NCI-H460 (cell line): ENCODE measurements around the gene ADM2. TPM values are rescaled to one million over a fixed set of nuclear protein-coding genes. Genes with fewer than 3 reads are reported as not detected.
A peak's percentile ranks its signal among the peaks of the same experiment; 100 is the strongest.

Source experiments
- DNase-seq: peaks from one replicate; pipeline ENCODE4 v3.0.0-alpha.2; 2016; ENCODE audit warnings: low read depth; ENCODE audit errors: extremely low read depth
- total RNA-seq: library from RNA; depleted of rRNA; stranded (reverse); fragments of >200 nt; shearing (Covaris generic); gene quantifications from 2 replicates; pipeline ENCODE4 v1.2.3, GENCODE V29; 2014

ADM2 gene
- total RNA-seq, 1 experiment from 2014 or later = 9.2 TPM

DNA sequence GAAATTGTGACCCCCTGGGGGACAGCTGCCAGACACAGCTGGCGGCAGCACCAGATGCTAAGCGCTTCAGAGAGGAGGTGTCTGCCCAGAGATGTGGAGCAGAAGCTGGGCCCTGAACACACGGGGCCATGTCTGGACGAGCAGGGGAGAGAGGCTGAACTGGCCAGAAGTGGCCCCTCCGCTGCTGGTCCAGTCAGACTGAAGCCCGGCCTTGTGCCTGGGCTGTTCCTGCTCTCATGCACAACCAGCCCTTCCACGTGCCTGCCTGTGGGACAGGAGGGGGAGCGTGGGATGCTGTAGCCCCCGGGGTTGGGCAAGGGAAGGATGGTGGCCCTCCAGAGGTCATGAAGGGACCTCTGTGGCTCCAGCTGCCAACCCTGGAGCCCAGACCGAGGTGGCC, 1.8 kb downstream of the ADM2 start:
- DNase-seq = no peak

DNA sequence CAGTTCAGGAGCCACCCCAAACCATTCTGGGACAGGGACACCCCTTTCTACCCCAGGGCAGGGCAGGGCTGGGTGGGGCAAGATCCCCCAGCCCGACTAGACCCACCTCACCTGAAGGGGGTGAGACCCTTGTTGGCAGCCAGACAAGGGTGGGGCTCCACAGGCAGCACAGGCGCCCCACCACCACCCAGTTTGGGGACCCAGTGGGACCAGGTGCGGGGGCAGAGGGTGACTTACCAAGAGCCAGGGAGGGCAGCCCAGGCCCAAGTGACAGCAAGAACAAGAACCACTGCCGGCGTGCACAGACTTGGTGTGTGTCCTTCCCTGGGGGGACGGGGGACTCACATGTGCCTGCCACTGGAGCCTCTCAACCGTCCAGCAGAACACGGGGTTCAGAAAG, 2.2 kb downstream of the ADM2 start:
- no peak for DNase-seq

DNA sequence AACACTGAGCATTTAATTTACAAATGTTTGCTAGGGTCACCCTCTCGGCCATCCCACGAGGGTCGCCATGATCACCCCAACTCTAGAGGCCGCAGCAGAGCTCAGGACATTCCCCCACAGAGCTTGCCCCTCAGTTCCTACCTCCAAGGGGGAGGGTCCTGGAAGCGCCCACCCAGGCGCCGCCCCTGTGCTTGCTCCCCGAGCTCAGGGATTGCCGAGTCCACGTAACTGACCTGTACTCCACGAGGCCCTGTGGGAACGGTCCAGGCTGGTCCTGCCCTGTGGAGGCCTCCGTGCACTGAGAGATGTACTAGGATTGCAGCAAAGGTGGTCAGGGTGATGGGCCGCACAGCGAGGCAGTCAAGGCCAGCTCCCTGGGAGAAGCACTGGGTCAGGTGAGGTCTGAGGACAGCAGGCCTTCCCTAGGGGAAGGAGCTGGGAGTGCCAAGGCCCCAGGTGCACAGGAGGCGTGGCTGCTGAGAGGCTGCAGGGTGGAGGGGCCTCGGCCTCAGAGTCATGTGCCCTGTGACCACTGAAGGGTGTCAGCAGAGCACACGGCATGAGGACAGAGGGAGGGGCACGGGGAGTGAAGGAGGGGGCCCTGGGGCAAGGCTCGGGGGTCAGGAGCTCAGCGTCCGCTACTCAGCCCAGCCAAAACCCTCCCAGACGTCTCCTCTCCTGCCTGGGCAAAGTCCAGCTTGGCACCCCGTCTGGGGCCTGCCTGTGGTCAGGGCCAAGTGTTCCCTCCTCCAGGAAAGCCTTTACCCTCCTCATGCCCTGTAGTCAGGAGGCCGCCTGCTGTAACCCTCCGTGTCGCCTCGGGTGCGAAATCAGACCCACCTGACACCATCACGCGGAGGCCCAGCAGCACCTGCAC, 2.9 kb downstream of the ADM2 start:
- DNase-seq = no peak

GRCh38 chr22:50485221-50486131, 4.1 kb downstream of the ADM2 start:
- DNase-seq = no peak

DNA sequence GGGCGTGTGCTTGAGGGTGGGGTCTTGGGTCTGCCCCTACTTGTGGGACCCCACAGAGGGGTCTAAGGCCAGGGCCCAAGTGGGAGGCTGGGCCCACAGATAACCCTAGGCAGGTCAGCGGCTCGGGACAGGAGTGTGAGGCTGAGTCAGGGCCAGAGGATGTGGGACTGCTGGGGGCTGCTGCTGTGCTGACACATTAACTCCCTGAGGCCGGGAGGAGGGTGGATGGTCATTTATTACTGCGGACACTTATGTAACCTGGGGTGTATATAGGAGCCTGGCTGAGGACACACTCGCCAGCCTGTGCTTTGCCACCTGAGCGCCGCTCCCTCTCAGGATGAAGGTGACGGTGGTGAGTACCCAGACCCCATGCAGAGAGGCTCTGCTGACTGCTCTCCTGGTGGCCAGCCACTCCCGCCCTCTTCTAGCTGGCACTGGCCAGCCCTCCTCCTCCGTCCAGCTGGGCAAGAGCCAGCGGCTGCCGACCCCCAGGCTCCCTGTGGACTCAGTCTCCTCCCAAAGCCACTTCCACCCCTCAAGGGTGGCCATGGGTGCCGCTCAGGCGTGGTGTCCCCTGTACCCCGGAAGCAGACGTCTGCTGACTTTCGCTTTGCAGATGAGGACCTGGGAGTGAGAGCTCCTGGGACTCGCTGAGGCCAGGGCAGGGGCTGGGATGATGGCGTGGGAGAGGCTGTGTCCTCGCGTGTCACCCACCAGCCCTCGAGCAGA, 5.4 kb downstream of the ADM2 start, which contains the start of gene MIOX:
MIOX (plus strand) TSS at position 299 of the 729 bp plus-strand sequence; CDS start at position 338, 39 bp downstream.
- no peak for DNase-seq

- no peak for DNase-seq
These were observed 6.1 kb downstream of the ADM2 start for GRCh38 chr22:50487290-50488005.

DNA sequence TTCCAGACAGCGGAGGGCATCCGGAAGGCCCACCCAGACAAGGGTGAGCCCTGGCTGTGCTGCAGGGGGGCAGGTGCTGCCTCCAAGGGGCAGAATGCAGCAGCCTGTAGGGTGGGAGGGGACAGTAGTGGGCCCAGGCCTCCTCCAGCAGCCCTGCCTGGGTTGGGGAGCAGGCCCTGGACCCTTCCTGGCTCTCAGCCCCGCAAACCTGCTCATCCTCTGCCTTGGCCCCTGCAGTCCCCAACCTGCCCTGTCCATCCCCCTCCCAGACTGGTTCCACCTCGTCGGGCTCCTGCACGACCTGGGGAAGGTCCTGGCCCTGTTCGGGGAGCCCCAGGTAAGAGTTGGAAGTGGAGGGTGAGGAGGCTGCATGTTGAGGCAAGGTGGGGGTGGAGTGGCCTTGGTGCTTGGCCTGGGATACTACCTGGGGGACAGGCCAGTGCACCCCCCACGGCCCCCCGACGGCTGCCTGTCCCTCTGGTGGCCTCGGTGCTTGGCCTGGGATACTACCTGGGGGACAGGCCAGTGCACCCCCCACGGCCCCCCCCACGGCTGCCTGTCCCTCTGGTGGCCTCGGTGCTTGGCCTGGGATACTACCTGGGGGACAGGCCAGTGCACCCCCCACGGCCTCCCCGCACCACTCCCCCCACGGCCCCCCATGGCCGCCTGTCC, 6.8 kb downstream of the ADM2 start:
- DNase-seq = no peak

DNA sequence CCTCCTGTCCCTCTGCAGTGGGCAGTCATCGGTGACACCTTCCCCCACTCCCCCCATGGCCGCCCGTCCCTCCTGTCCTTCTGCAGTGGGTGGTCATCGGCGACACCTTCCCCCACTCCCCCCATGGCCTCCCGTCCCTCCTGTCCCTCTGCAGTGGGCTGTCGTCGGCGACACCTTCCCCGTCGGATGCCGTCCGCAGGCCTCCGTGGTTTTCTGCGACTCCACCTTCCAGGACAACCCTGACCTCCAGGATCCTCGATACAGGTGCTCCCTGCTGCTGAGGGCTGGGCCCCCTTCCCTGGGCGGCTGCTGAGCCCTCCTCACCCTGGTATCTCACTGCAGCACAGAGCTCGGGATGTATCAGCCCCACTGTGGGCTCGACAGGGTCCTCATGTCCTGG, 7.5 kb downstream of the ADM2 start:
- no peak for DNase-seq

GRCh38 chr22:50489363-50490243, 8.3 kb downstream of the ADM2 start:
- no peak for DNase-seq

GRCh38 chr22:50490531-50491308, 9.4 kb downstream of the ADM2 start:
- DNase-seq = no peak

GRCh38 chr22:50497093-50497492, 15.8 kb downstream of the ADM2 start:
- no peak for DNase-seq

DNA sequence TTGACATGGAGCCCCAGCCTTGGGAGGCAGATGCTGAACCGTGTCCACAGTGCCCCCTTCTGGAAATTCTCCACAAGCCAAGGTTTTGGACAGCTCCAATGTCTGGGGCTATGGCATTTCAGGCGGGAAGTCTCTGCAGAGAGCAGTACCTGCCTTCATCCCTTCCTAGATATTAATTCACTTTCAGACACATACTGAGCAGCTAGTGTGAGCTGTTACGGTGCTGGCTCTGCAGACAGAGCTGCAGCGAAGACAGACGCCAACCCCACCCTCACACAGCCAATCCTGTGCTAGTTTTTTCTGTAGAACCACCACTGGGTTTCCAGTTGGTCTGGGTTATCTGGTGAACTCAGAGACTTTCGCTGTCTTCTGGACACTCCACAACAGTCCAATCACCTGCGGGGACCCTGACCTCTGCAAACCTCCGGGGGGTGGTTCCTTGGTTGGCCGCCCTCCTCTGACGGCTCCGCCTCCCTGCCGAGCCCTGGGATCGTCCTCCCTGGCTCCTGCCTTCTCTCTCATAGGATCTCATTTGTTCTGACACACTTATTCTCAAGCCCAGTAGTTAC, 17.1 kb downstream of the ADM2 start:
- DNase-seq = peak; percentile 61

DNA sequence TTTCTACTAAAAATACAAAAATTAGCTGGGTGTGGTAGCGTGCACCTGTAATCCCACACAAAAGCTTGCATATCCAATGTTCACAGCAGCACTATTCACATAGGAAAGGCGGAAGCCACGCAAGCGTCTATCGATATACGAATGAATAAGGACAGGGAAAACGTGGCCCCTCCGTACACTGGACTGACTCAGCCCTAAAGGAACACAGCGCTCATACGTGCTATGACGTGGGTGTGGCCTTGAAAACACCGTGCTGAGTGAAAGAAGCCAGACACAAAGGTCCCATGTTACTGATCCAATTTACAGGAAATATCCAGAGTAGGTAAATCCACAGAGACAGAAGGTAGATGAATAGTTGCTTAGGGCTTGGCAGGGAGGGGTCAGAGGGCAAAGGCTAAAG, 19.1 kb downstream of the ADM2 start:
- no peak for DNase-seq

- DNase-seq = no peak
These were observed 20.8 kb downstream of the ADM2 start for GRCh38 chr22:50502096-50502495.

DNA sequence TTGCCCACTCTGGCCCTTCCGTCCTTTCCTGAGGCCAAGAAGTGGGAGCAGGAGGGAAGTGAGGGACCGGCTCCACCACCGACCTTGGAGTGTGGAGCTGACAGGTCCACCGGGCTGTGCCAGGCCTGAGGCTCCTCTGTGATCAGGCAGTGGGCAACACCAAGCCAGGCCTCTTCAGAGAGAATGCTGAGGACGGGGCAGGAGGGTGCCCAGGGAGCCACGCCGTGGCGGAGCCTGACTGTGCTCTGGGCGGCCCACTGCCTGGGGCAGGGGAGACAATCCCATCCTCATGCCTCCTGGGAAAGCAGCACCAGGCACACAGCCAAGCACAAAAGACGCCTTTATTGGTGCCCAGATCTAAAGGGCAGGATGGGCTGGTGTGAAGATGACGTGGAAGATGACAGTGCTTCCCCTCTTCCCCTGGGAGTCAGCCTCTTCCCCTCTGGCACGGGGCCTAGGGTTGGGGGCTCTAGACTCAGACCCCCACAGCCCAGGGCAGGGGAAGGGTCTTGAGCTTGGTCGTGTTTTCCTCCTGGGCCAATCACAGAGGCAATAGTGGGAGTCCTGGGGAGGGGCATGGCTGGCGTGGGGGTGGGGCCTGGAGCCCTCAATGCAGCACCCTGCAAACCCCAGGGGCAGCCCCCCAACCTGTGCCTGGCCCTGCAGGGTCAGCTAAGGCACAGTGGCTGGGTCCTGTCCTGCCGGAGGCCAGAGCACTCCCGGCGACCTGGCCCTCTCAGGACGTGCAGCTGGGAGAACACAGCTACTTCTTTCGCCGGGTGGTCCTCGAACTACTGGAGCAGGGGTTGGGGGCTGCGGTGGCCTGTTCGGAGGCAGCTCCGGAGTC, 21.5 kb downstream of the ADM2 start:
- DNase-seq = no peak

GRCh38 chr22:50503475-50504145, 22.3 kb downstream of the ADM2 start:
- no peak for DNase-seq
